GM13977 (cell line): ENCODE measurements around the gene AQP12B.

ENCODE experiments used
- DNase-seq: peaks from one replicate; pipeline ENCODE4 v3.0.0; 2012; ENCODE audit warnings: low spot score
- CTCF ChIP-seq: IDR thresholded peaks from 2 replicates; pipeline ENCODE4 v1.5.1; 2012; ENCODE audit warnings: mild to moderate bottlenecking, control low read depth; ENCODE audit not compliant: insufficient read depth; ENCODE audit errors: extremely low read depth, missing control alignments
- in situ Hi-C: fragments of 300-500 bp; cut with MboI; formaldehyde crosslinking; loops from one replicate; pipeline ENCODE4 v1.12.0; 2022; ENCODE audit warnings: low sequenced_read_pairs, low pct_unique_long_range_greater_than_20kb, mixed read lengths, inconsistent platforms; ENCODE audit not compliant: unreplicated experiment

AQP12B gene

GRCh38 chr2:240722796-240723735, 40.4 kb upstream of the AQP12B start:
- no peak for TF ChIP-seq CTCF

GRCh38 chr2:240722376-240722775, 39.7 kb upstream of the AQP12B start:
- no peak for TF ChIP-seq CTCF
- DNase-seq, result no peak
- in situ Hi-C loops, result no loop called here

More at GRCh38 chr2:240722796-240723735, 40.4 kb upstream of the AQP12B start:
- in situ Hi-C loops, result no loop called here
- DNase-seq, result no peak

- no peak for TF ChIP-seq CTCF
- no peak for DNase-seq
- in situ Hi-C loops, result no loop called here
Measured at GRCh38 chr2:240721596-240722180, 39.0 kb upstream of the AQP12B start.

GRCh38 chr2:240720686-240721595, 38.3 kb upstream of the AQP12B start:
- DNase-seq, result no peak
- TF ChIP-seq CTCF, result no peak
- in situ Hi-C loops, result no loop called here

GRCh38 chr2:240719676-240720545, 37.2 kb upstream of the AQP12B start:
- no peak for TF ChIP-seq CTCF
- in situ Hi-C loops, result no loop called here
- no peak for DNase-seq
